NAMALWA (cell line): ENCODE measurements around the gene BICRAL.
"Not testable (repeated sequence)": the region's sequence is repeated elsewhere in the genome, so short reads cannot be mapped to it uniquely, and the experiment has no call there.

Experiments
- DNase-seq: peaks from one replicate; pipeline ENCODE4 v3.0.0-alpha.2; 2015; ENCODE audit warnings: low spot score

BICRAL gene

DNA sequence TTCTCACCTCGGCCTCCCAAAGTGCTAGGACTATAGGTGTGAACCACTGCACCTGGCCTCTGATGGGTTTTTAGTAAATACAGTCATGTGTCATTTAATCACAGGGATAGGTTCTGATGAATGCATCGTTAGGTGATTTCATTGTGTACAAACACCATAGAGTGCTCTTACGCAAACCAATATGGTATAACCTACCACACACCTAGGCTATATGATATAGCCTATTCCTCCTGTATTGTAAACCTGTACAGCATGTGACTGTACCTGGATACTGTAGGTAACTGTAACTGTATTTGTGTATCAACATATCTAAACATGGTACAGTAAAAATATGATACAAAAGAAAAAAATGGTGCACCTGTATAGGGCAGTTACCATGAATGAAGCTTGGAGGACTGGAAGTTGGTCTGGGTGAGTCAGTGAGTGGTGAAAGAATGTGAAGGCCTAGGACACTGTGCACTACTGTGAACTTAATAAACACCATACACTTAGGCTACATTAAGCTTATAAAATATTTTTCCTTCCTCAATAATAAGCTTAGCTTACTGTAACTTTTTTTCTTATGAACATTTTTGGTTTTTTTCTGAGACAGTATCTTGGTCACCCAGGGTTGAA lies 10.0 kb downstream of the BICRAL start:
- no peak for DNase-seq

DNA sequence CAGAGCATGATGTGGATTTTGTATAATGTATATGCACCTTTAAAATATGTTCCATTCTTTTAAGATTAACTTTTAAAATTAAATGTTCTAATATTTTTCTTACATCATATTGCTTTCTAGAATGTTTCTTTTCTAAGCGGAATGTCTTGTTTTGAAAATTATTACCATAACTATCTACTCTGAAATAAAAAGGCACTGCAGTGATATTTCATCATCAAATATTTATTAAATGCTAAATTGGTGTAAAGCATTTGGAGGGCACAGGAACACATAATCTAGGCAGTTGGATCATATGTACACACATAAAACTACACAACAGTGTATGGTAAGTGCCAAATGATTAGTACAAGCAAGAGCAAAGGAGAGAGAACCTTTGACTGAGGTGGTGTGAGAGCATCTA lies 13.8 kb downstream of the BICRAL start:
- no peak for DNase-seq

DNA sequence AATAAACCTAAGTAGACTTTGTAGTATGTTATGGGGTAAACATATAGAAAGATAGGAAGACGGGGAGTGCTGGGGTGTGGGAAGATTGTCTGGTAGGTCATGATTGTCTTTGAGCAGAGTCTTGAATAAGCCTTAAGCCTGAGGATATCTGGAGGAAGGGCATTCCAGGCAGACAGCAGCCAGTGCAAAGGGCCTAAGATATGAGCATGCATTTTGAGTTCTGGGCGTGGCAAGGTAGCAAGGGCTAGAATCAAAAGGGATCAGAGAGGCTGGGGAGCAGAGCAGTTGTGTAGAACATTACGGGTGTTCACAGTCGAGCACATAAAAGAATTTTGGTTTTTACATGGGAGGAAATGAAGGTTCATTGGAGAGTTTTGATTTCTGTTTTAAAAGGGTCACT lies 14.3 kb downstream of the BICRAL start:
- no peak for DNase-seq

DNA sequence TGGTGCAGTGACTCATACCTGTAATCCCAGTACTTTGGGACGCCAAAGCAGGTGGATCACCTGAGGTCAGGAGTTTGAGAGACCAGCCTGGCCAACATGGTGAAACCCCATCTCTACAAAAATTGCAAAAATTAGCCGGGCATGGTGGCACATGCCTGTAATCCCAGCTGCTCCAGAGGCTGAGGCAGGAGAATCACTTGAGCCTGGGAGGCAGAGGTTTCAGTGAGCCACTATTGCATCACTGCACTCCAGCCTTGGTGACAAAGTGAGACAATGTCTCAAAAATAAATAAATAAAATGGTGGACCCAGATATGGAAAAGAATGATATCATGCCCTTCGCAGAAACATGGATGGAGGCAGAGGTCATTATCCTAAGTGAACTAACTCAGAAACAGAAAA lies 15.8 kb downstream of the BICRAL start:
- DNase-seq: not testable (repeated sequence)

DNA sequence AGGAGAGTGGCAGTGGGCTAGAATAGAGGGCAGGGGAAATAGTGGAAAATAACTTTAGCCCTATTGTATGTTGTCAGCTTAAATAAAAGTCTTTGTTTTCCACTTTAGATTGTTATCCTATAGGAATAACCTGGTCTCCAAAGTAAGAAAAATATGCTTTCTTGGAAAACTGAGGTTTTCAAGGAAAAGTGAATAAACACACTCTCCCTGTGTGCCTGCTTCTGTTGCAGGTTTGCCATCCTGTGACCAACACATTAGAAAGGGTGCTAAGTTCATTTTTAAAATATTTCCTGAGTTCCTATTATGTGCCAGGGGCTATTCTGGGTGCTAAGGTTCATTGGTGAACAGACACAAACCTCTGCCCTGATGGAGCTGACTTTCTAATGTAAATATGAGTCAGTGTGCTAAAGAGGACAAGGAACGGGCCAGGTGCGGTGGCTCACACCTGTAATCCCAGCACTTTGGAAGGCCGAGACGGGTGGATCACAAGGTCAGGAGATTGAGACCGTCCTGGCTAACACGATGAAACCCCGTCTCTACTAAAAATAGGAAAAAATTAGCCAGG lies 23.5 kb downstream of the BICRAL start:
- DNase-seq: no peak

DNA sequence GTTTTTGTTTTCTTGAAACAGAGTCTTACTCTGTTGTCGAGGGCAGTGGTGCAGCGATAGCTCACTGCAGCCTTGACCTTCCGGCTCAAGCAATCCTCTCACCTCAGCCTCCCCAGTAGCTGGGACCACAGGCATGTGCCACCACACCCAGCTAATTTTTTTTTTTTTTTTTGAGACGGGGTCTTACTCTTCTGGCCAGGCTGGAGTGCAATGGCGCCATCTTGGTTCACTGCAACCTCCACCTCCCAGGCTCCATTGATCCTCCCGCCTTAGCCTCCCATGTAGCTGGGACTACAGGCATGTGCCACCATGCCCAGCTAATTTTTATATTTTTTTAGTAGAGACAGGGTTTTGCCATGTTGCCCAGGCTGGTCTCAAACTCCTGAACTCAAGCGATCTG lies 24.5 kb downstream of the BICRAL start:
- not testable (repeated sequence) for DNase-seq

DNA sequence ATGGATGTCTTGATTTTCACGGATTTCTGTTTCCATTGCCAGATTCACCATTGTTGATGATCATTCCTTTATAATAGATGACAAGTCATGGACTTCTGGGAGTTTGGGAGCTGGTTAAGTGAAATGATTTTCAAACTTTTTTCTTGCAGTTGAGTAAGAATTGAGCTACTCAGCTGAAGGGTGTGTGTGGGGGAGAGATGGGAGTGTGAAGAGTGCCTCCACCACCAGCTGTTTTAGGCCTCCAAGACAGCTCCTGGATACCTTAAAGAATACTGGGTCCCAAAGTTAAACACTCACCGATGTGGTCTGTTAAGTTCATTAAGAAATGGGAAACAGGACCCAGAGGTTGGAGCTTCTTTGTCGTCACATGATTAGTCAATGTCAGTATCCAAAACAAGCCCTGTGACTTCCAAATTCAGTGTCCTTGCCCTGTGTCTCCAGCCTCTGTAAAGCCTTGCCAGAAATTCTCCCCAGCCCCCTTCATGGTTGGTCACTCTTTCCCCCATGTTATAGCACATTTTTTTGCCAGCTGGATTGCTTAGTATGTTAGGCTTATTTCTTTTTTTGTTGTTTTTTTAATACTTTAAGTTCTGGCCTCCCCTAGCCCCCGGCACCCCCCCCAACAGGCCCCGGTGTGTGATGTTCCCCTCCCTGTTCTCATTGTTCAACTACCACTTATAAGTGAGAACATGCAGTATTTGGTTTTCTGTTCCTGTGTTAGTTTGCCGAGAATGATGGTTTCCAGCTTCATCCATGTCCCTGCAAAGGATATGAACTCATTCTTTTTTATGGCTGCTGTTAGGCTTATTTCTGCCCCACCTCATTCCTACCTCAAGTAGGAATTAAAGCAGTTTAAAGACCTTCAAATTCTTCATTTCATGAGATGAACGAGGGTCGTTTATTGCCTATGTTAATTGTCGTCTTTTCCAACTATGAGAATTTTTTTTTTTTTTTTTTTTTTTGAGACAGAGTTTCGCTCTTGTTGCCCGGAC lies 26.9 kb downstream of the BICRAL start:
- DNase-seq: no peak

DNA sequence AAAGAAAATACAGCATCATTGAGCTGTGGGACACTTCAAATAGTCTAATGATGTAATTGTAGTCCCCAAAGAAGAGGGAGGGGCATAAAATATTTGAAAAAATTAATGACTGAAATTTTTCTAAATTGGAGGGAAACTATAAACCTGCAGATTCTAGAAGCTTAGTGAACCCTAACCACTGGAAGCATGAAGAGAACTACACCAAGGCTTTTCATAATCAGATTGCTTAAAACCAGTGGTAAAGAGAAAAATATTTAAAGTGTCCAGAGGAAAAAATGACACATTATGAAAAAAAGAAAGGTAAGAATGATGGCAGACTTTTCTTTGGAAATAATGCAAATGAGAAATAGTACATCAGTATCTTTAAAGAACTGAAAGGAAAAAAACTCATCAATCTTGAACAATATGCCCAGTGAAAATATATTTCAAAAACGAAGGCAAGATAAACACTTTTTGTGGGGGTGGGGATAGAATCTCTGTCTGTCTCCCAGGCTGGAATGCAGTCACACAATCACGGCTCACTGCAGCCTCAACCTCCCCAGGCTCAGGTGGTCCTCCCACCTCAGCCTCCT lies 31.3 kb downstream of the BICRAL start:
- DNase-seq: no peak

DNA sequence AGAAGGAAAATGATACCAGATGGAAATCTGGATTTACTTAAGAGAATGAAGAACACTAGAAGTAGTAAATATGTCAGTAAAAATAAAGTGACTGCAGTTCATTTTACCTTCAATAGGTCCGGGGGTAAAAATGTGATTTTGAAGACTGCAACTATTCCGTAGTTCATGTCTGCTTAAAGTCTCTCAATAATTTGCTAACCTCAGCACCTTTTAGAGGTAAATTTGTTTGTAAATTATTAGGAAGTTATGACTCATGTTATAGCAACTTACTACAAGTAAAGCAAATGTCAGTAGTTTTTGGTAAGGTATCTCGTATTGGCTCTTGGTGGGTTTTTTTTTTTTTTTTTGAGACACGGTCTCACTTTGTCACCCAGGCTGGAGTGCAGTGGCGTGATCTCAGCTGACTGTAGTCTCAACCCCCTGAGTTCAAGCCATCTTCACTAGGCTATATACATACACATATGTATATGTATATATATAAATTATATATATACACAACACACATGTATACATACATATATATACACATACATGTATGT lies 32.1 kb downstream of the BICRAL start:
- no peak for DNase-seq

DNA sequence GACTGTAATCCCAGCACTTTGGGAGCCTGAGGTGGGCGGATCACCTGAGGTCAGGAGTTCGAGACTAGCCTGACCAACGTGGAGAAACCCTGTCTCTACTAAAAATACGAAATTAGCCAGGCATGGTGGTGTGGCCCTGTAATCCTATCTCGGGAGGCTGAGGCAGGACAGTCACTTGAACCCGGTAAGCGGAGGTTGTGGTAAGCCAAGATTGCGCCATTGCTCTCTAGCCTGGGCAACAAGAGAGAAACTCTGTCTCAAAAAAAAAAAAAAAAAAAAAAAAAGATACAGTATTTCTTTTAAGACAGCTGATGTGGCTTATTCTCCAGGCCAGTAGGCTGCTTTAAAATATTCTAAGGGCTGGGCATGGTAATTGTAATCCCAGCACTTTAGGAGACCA lies 33.9 kb downstream of the BICRAL start:
- not testable (repeated sequence) for DNase-seq

DNA sequence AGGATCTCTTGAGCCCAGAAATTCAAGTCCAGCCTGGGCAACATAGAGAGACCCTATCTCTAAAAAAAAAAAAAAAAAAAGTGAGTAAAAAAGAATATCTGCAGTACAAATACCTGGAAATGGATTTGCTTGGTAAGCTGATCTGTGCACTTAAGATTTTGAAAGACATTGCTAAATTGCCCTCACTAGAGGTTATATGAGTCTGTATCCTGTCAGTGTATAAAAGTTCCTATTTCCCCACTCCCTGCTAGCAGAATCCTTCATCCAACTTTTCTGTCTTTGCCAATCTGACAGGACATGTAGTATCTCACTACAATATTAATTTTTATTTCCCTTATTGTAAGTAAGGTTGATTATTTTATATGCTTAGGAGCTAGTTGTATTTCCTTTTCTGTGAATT lies 36.1 kb downstream of the BICRAL start:
- no peak for DNase-seq

DNA sequence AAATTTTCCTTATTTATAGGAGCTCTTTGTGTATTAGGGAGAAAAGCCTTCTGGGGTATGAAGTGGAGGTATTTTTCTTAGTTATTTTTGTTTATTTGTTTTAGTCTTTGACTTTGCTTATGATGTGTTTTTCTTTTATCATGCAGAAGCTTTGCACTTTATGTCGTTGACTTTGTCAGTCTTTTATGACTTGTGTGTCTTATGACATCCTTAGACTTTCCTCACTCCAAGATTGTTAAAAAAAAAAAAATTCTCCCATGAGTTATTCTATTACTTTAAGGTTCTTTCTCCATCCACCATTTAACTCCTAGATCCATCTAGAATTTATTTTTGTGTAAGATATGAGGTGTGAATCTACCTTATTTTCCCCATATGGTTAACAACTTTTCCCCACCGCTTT lies 36.6 kb downstream of the BICRAL start:
- no peak for DNase-seq

DNA sequence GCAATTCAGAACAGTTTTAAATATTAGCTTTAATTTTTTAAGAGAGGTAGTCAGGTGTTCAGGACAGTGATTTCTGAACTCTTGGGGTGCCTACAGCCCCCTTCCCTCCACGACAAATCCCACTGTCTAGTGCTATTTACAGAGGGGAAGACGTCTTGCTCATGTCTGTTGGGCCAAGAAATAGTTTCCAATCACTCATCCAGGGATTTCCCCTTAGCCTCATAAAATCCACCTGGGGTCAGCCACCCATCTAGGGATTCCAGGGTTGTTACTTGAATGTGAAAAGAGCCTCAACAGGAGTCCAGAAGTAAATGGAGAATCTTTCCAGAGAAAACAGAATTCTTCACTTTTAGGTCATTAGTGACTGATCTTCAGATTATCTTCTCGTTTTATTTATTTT lies 37.0 kb downstream of the BICRAL start:
- no peak for DNase-seq

DNA sequence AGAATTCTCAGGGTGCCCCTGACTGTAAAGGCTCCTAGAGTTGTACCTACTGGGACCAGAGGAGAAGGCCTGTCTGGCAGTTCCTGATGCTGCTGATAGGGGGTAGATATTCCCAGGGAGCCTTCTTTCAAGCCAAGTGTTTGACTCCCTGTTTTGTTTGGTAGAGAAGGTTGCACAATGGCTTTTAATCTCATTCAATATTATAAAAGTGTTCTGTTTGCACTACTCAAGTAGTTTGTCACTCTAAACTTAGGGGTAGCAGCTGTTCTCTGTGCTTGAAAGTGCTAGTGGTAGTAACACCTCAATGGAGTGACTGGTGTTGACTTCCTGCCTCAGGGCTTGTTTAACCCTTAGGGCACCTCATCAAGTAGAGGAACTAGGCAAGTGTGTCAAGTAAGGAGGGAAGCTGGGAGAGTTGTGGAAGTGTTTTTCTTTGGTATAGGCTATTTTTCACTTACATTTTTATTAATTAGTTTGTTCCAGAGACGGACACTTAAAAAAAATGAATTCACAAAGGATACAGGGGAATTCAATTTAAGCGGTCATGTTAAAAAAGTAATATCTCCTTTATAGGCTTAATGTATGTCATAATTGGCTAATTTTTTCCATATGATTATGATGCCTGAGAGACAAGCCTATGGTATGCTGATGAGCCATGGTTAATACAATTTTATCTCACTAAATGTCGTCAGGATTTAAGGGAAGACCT lies 38.1 kb downstream of the BICRAL start:
- DNase-seq: no peak

DNA sequence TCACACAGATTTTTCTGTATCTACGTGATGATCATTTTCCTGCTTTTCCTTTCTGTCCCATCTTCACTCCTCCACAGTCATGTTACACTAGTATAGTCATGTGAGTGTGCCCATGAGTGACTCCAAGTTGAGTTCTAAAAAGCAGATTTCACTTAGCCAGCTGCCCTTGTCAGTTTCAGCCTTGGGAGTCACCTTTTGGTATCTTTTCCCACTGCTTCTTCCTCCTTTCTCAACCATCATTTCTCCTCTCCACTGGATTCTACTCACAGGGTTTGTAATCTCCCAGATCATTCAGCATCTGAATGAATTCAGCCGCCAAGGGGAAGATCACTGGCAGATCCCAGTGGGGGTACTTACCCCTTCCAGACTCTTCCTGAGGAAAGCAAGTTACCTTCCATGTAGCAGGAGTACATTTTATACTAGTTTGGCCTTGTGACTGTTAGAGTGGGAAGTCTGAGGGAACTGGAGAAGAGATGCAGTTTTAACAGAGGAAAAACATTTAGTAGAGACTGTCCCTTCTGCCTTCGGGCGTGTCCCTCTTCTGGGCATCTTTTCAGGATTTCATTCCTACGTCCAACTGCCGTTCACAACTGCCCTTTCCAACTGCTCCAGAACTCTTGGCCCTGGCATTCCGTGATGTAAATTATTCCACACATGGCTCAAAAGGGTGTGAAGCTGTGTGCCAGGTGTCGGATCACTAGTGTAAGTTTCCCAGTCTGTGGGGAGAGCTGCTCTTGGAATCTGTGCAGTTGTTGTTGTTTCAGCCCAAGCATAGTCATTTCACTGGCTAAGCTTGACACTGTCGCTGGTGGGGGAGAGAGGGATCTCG lies 38.9 kb downstream of the BICRAL start:
- DNase-seq: no peak

DNA sequence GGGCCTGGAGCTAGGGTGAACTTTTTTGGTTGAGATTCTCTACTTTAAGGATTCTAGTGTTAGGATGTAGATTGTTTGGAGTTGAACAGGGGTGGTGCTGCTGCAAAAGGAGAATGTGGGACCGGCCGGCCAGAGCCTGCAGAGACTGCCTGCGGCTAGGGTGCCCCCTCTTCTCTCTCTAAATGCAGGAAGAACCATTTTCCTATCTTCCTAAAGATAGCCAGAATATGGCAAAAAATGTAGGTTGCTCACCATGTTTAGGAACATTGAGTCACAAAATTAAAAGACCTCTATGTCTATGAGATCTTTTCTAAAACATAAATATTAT lies 39.5 kb downstream of the BICRAL start:
- no peak for DNase-seq

DNA sequence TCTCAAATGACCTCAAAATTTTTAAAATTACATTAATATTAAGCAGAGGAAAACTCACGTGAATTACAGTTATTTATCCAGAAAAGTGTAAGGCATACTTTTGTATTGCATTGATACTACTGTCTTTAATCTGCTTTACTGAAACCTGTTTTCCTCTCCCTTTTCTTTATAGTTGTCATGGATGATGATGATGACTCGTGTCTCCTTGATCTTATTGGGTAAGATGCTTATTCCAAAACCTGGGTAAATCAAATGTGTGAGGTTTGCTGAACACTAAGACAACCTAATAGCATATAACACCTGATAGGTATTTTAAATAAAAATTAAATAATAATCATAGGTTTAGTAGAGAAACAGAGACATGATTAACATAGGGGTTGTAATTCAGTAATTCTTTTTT lies 40.0 kb downstream of the BICRAL start:
- DNase-seq: no peak

DNA sequence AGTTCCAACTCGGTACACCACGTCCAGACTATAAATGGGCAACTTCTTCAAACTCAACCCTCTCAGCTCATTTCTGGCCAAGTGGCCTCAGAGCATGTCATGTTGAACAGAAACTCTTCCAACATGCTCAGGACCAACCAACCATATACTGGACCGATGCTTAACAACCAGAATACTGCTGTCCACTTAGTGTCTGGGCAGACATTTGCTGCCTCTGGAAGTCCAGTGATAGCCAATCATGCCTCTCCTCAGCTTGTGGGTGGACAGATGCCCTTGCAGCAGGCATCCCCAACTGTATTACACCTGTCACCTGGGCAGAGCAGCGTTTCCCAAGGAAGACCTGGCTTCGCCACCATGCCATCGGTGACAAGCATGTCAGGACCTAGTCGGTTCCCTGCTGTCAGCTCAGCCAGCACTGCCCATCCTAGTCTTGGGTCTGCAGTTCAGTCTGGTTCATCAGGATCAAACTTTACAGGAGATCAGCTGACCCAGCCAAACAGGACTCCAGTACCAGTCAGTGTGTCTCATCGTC lies 47.8 kb downstream of the BICRAL start:
- DNase-seq: no peak

DNA sequence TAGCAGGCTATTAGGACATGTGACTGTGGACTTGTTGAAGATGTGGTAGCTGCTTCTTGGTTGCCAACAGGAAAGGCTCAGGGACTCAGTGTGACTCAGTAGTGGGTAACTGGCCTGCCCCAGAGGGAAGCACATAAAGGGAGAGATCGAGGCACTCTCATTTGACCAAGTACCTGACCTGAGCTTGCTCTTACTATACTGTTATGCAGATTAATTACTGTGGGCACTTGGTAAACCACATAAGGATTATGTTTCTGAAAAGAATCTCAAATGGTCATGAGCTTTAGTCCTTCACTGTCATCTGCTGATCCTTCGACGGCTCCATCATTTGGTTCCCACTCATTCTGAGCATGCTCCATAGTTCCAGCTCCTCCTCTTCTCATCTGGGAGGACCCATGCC lies 49.4 kb downstream of the BICRAL start:
- no peak for DNase-seq

DNA sequence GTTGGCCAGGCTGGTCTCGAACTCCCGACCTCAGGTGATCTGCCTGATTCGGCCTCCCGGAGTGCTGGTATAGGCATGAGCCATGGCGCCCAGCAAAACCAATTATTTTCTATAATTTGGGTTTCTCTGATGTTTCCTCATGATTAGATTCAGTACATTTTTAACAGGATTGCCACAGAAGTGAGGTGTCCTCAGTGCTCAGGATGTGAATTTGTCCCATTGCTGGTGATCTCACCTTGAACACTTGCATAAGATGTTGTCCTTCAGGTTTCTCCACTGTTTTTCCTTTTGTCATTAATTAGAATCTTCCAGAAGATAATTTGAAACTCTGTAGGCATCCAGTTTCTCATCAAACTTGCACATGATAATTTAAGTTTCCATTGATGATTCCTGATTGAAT lies 52.2 kb downstream of the BICRAL start:
- DNase-seq: no peak
